Bronchial epithelial cell (primary cell): Measurements from ENCODE around the gene FOXF1. TPM values are rescaled to one million over a fixed set of nuclear protein-coding genes. Genes with fewer than 3 reads are reported as not detected.

Source experiments
- DNase-seq: peaks from one replicate; pipeline ENCODE4 v3.0.0-alpha.2; 2010; ENCODE audit warnings: low read depth
- FAIRE-seq: peaks from 2 replicates; lab custom pipeline; 2011; peaks lifted over from hg19 to GRCh38; lab: Jason Lieb, UNC
- H3K27me3 ChIP-seq: 2 replicates; pipeline ENCODE4 v1.5.1; 2011; ENCODE audit warnings: low read length; ENCODE audit not compliant: control insufficient read depth, insufficient read depth
- H3K36me3 ChIP-seq: 2 replicates; pipeline ENCODE4 v1.5.1; 2011; ENCODE audit warnings: low read length; ENCODE audit not compliant: control insufficient read depth, insufficient read depth
- H3K4me3 ChIP-seq: 2 replicates; pipeline ENCODE4 v1.5.1; 2011; ENCODE audit warnings: mild to moderate bottlenecking, low read depth, low read length, control low read depth
- CTCF ChIP-seq: IDR thresholded peaks from 2 replicates; pipeline ENCODE4 v1.5.1; 2011; ENCODE audit warnings: mild to moderate bottlenecking, moderate library complexity, low read length, control low read depth, inconsistent platforms; ENCODE audit not compliant: insufficient read depth, severe bottlenecking
- total RNA-seq: library from RNA; depleted of rRNA; stranded (reverse); fragments of >200 nt; gene quantifications from 2 replicates; pipeline ENCODE4 v1.2.1, GENCODE V29; 2014

Gene FOXF1
- total RNA-seq, 1 donor from 2014 or later, result 0.26 TPM

GRCh38 chr16:86549076-86549892, 39.0 kb downstream of the FOXF1 start:
- FAIRE-seq (no peak), DNase-seq (no peak)
- Histone ChIP-seq H3K4me3 (no peak overlapping the region), H3K27me3 (no peaks in the 10 kb centered on the region), H3K36me3 (peaks cover 14% of the 10 kb centered on the region)
- no peak for TF ChIP-seq CTCF

GRCh38 chr16:86549893-86550190, 39.5 kb downstream of the FOXF1 start:
- no peak for DNase-seq
- H3K36me3 ChIP-seq, result peaks cover 14% of the 10 kb centered on the region
- TF ChIP-seq CTCF, result no peak
- H3K4me3 ChIP-seq, result no peak overlapping the region
- no peaks in the 10 kb centered on the region for H3K27me3 ChIP-seq
- no peak for FAIRE-seq

GRCh38 chr16:86550281-86550680, 40.0 kb downstream of the FOXF1 start:
- no peak overlapping the region for H3K4me3 ChIP-seq
- FAIRE-seq (no peak), DNase-seq (no peak)
- no peaks in the 10 kb centered on the region for H3K27me3 ChIP-seq
- peaks cover 13% of the 10 kb centered on the region for H3K36me3 ChIP-seq
- no peak for TF ChIP-seq CTCF

- no peak for TF ChIP-seq CTCF
- DNase-seq (no peak), FAIRE-seq (no peak)
- Histone ChIP-seq H3K4me3 (no peak overlapping the region), H3K36me3 (peaks cover 4% of the 10 kb centered on the region), H3K27me3 (no peaks in the 10 kb centered on the region)
These were observed 43.0 kb downstream of the FOXF1 start for GRCh38 chr16:86553356-86553755.

- DNase-seq (no peak), FAIRE-seq (no peak)
- Histone ChIP-seq H3K36me3 (peaks cover 4% of the 10 kb centered on the region), H3K27me3 (no peaks in the 10 kb centered on the region), H3K4me3 (peak overlapping the region; percentile 97)
- no peak for TF ChIP-seq CTCF
These were observed 44.2 kb downstream of the FOXF1 start for GRCh38 chr16:86554599-86554916.
